AG04449 (cell line): Measurements from ENCODE around the gene MAIP1.

Experiments used
- CTCF ChIA-PET: fragments of 350-600 bp; formaldehyde crosslinking; extraction: SDS; loops from one replicate; lab custom pipeline; 2021; ENCODE audit warnings: antibody characterized with exemption; lab: Yijun Ruan, JAX
- POLR2A ChIA-PET: fragments of 400-600, 350-600 bp; formaldehyde crosslinking; extraction: SDS; loops from one replicate; lab custom pipeline; 2020; ENCODE audit warnings: antibody characterized with exemption, inconsistent platforms; lab: Yijun Ruan, JAX
- DNase-seq: peaks from one replicate; pipeline ENCODE4 v3.0.0-alpha.2; 2010; ENCODE audit warnings: low read depth, low spot score
- H3K4me3 ChIP-seq: 2 replicates; pipeline ENCODE4 v1.5.1; 2011; ENCODE audit warnings: low read depth, mild to moderate bottlenecking, control low read depth, low read length
- CTCF ChIP-seq: IDR thresholded peaks from one replicate; pipeline ENCODE4 v1.5.1; 2011; ENCODE audit warnings: mild to moderate bottlenecking, moderate library complexity, low read length, control low read depth, inconsistent platforms; ENCODE audit not compliant: insufficient read depth; ENCODE audit errors: missing control alignments

MAIP1 gene

GRCh38 chr2:199972088-199972626, 16.8 kb downstream of the MAIP1 start:
- no peak for TF ChIP-seq CTCF
- POLR2A ChIA-PET, result interaction anchor here (0.6 kb wide), 1 partner anchor 349 kb away, joined by 3 read pairs; no protein-coding TSS in a partner anchor
- no peak overlapping the region for H3K4me3 ChIP-seq
- CTCF ChIA-PET, result interaction anchor here (0.7 to 3.2 kb wide), 8 partner anchors 13 to 764 kb away, joined by 3 to 19 read pairs (median 3); no protein-coding TSS in a partner anchor
- no peak for DNase-seq

GRCh38 chr2:199973703-199974102, 18.3 kb downstream of the MAIP1 start:
- H3K4me3 ChIP-seq, result no peak overlapping the region
- DNase-seq, result peak; percentile 14
- ChIA-PET CTCF (interaction anchor here (0.6 to 8.3 kb wide), 53 partner anchors 9 to 932 kb away, joined by 3 to 242 read pairs (median 4); partner anchors contain the start of genes AOX1, KCTD18 and SGO2), POLR2A (interaction anchor here (1.2 kb wide), 1 partner anchor 536 kb away, joined by 3 read pairs; the partner anchor contains the start of gene KCTD18)
- peak; percentile 41 for TF ChIP-seq CTCF

- H3K4me3 ChIP-seq, result no peak overlapping the region
- peak; percentile 7 for DNase-seq
- CTCF ChIA-PET, result interaction anchor here (0.6 to 8.3 kb wide), 16 partner anchors 8 to 729 kb away, joined by 3 to 242 read pairs (median 4); partner anchors contain the start of genes AOX1, KCTD18 and SGO2
- no peak for TF ChIP-seq CTCF
- POLR2A ChIA-PET, result interaction anchor here (1.1 kb wide), 1 partner anchor 506 kb away, joined by 4 read pairs; no protein-coding TSS in a partner anchor
These were observed 20.0 kb downstream of the MAIP1 start for GRCh38 chr2:199975273-199975895.

- no peak overlapping the region for H3K4me3 ChIP-seq
- DNase-seq, result peak; percentile 45
- no peak for TF ChIP-seq CTCF
- CTCF ChIA-PET, result interaction anchor here (0.6 to 8.3 kb wide), 5 partner anchors 331 to 532 kb away, joined by 3 to 242 read pairs (median 4); partner anchors contain the start of gene KCTD18
- POLR2A ChIA-PET, result no interaction called here
These were observed 22.6 kb downstream of the MAIP1 start for GRCh38 chr2:199977984-199978415.

- ChIA-PET POLR2A (no interaction called here), CTCF (interaction anchor here (0.6 to 8.3 kb wide), 38 partner anchors 11 to 720 kb away, joined by 3 to 242 read pairs (median 4); partner anchors contain the start of genes KCTD18 and SPATS2L)
- TF ChIP-seq CTCF, result no peak
- no peak for DNase-seq
- H3K4me3 ChIP-seq, result no peak overlapping the region
These were observed 24.0 kb downstream of the MAIP1 start for GRCh38 chr2:199979398-199979797.
